H9 (cell line): Measurements from ENCODE around the gene IGSF9. TPM values are rescaled to one million over a fixed set of nuclear protein-coding genes. Genes with fewer than 3 reads are reported as not detected.

Experiments used
- DNase-seq: peaks from one replicate; pipeline ENCODE4 v3.0.0-alpha.2; 2017
- H2AFZ ChIP-seq: one replicate; pipeline ENCODE4 v1.6.1; 2013; ENCODE audit warnings: mild to moderate bottlenecking, low read length, control low read depth, moderate library complexity
- H2AK5ac ChIP-seq: 2 replicates; pipeline ENCODE4 v1.6.1; 2013; ENCODE audit warnings: low read length, control low read depth, mixed read lengths; ENCODE audit not compliant: insufficient read length
- H2BK120ac ChIP-seq: one replicate; pipeline ENCODE4 v1.6.1; 2013; ENCODE audit warnings: low read depth, mild to moderate bottlenecking, low read length, control low read depth, inconsistent platforms; ENCODE audit not compliant: poor library complexity, severe bottlenecking
- H2BK12ac ChIP-seq: 2 replicates; pipeline ENCODE4 v1.6.1; 2013; ENCODE audit warnings: low read length, control low read depth, mixed read lengths, low read depth; ENCODE audit not compliant: insufficient read length
- H2BK15ac ChIP-seq: 2 replicates; pipeline ENCODE4 v1.6.1; 2013; ENCODE audit warnings: low read depth, low read length, control low read depth
- H2BK20ac ChIP-seq: one replicate; pipeline ENCODE4 v1.6.1; 2013; ENCODE audit warnings: low read depth, mild to moderate bottlenecking, low read length, control low read depth, inconsistent platforms; ENCODE audit not compliant: poor library complexity, severe bottlenecking
- H2BK5ac ChIP-seq: 2 replicates; pipeline ENCODE4 v1.6.1; 2013; ENCODE audit warnings: low read length, control low read depth, mixed read lengths; ENCODE audit not compliant: insufficient read length
- H3K14ac ChIP-seq: 2 replicates; pipeline ENCODE4 v1.6.1; 2013; ENCODE audit warnings: low read length, control low read depth; ENCODE audit not compliant: insufficient read depth
- H3K18ac ChIP-seq: 2 replicates; pipeline ENCODE4 v1.6.1; 2013; ENCODE audit warnings: low read depth, mild to moderate bottlenecking, mixed read lengths, low read length, control low read depth; ENCODE audit not compliant: insufficient read length
- H3K23ac ChIP-seq: 2 replicates; pipeline ENCODE4 v1.6.1; 2013; ENCODE audit warnings: low read length, control low read depth, mixed read lengths, low read depth; ENCODE audit not compliant: insufficient read length
- H3K23me2 ChIP-seq: 2 replicates; pipeline ENCODE4 v1.6.1; 2013; ENCODE audit warnings: low read depth, mild to moderate bottlenecking, mixed read lengths, low read length, control low read depth; ENCODE audit not compliant: insufficient read length, poor library complexity, severe bottlenecking
- H3K27ac ChIP-seq: 2 replicates; pipeline ENCODE4 v1.5.1; 2013; ENCODE audit warnings: low read length, control low read depth, mixed read lengths, low read depth; ENCODE audit not compliant: insufficient read length
- H3K27me3 ChIP-seq: 2 replicates; pipeline ENCODE4 v1.6.1; 2013; ENCODE audit warnings: low read length, control low read depth, inconsistent platforms; ENCODE audit not compliant: insufficient read depth
- H3K4ac ChIP-seq: 2 replicates; pipeline ENCODE4 v1.6.1; 2013; ENCODE audit warnings: low read depth, mild to moderate bottlenecking, control low read depth, inconsistent platforms, low read length, moderate library complexity
- H3K4me1 ChIP-seq: 2 replicates; pipeline ENCODE4 v1.6.1; 2013; ENCODE audit warnings: low read length, control low read depth, inconsistent platforms; ENCODE audit not compliant: insufficient read depth
- H3K4me2 ChIP-seq: 2 replicates; pipeline ENCODE4 v1.6.1; 2013; ENCODE audit warnings: low read length, control low read depth, mixed read lengths; ENCODE audit not compliant: insufficient read length, insufficient read depth
- H3K56ac ChIP-seq: 2 replicates; pipeline ENCODE4 v1.6.1; 2013; ENCODE audit warnings: low read depth, mild to moderate bottlenecking, mixed read lengths, low read length, control low read depth; ENCODE audit not compliant: insufficient read length
- H3K79me1 ChIP-seq: 2 replicates; pipeline ENCODE4 v1.6.1; 2013; ENCODE audit warnings: low read depth, mild to moderate bottlenecking, moderate library complexity, low read length, control low read depth, inconsistent platforms; ENCODE audit not compliant: insufficient read depth, poor library complexity, severe bottlenecking
- H3K79me2 ChIP-seq: 2 replicates; pipeline ENCODE4 v1.6.1; 2013; ENCODE audit warnings: low read length, control low read depth, inconsistent platforms; ENCODE audit not compliant: insufficient read depth
- H3K9ac ChIP-seq: 2 replicates; pipeline ENCODE4 v1.6.1; 2013; ENCODE audit warnings: low read length, control low read depth, mixed read lengths; ENCODE audit not compliant: insufficient read length; ENCODE audit errors: extremely low read depth
- H3K9me3 ChIP-seq: one replicate; pipeline ENCODE4 v1.6.1; 2013; ENCODE audit warnings: low read depth, low read length, inconsistent platforms; ENCODE audit not compliant: control insufficient read depth
- H3T11ph ChIP-seq: one replicate; pipeline ENCODE4 v1.6.1; 2013; ENCODE audit warnings: mild to moderate bottlenecking, low read length, control low read depth, inconsistent platforms
- H4K20me1 ChIP-seq: one replicate; pipeline ENCODE4 v1.6.1; 2013; ENCODE audit not compliant: control insufficient read depth, insufficient read length, insufficient read depth
- H4K5ac ChIP-seq: 2 replicates; pipeline ENCODE4 v1.6.1; 2013; ENCODE audit warnings: low read depth, mild to moderate bottlenecking, mixed read lengths, low read length, control low read depth; ENCODE audit not compliant: insufficient read length
- H4K8ac ChIP-seq: replicated peaks from 2 replicates; pipeline ENCODE4 v1.6.1; 2013; ENCODE audit warnings: low read length, control low read depth, mixed read lengths, low read depth; ENCODE audit not compliant: insufficient read length
- H4K91ac ChIP-seq: 2 replicates; pipeline ENCODE4 v1.6.1; 2013; ENCODE audit warnings: low read depth, mild to moderate bottlenecking, moderate library complexity, mixed read lengths, low read length, control low read depth; ENCODE audit not compliant: insufficient read length
- H3K27ac Mint-ChIP-seq, 3 experiments: 2 replicates in 2 of 3; 3 replicates in 1 of 3; pipeline ENCODE4 v1.8.0; 2020 to 2021; ENCODE audit warnings: mixed read lengths in 3 of 3, mild to moderate bottlenecking in 1 of 3, moderate library complexity in 1 of 3
- H3K27me3 Mint-ChIP-seq: 2 replicates; pipeline ENCODE4 v1.8.0; 2021; ENCODE audit warnings: low read depth, mild to moderate bottlenecking, moderate library complexity, mixed read lengths
- H3K36me3 Mint-ChIP-seq, 3 experiments: 2 replicates in 2 of 3; 3 replicates in 1 of 3; pipeline ENCODE4 v1.8.0; 2020 to 2021; ENCODE audit warnings: low read depth in 3 of 3, mixed read lengths in 3 of 3; ENCODE audit not compliant: insufficient read depth in 1 of 3
- H3K4me1 Mint-ChIP-seq, 2 experiments: 2 replicates each; pipeline ENCODE4 v1.8.0; 2020; ENCODE audit warnings: mixed read lengths in 2 of 2
- H3K4me3 Mint-ChIP-seq, 2 experiments: 2 replicates in 1 of 2; 3 replicates in 1 of 2; pipeline ENCODE4 v1.8.0; 2020 to 2021; ENCODE audit warnings: mild to moderate bottlenecking in 2 of 2, mixed read lengths in 2 of 2, moderate library complexity in 1 of 2
- H3K9me3 Mint-ChIP-seq, 2 experiments: 2 replicates in 1 of 2; 3 replicates in 1 of 2; pipeline ENCODE4 v1.8.0; 2020; ENCODE audit warnings: mild to moderate bottlenecking in 2 of 2, mixed read lengths in 2 of 2, moderate library complexity in 1 of 2
- CTCF ChIP-seq: fragments of 200-600 bp; sonication (generic); conservative IDR thresholded peaks from 3 replicates; pipeline ENCODE4 v1.8.0; 2021; ENCODE audit warnings: antibody characterized with exemption, mild to moderate bottlenecking
- WGBS: extraction: QIAGEN DNeasy Blood & Tissue Kit; methylation state at CpG from one replicate; pipeline ENCODE4 v1.1.7; 2013; ENCODE audit warnings: missing lambda C conversion rate, low lambda C conversion rate, mixed read lengths; ENCODE audit not compliant: insufficient read length; ENCODE audit errors: extremely low coverage; 5-methylcytosine and 5-hydroxymethylcytosine counted together
- total RNA-seq: library from RNA; stranded (reverse); gene quantifications from 2 replicates; pipeline ENCODE4 v1.2.1, GENCODE V29; 2021

Gene IGSF9
- total RNA-seq, 1 experiment from 2014 or later = 11.3 TPM

- WGBS = no CpG with 5 or more reads among the region's 4 CpGs
- no peaks in the 10 kb centered on the region; the same call in 1 of the 2 replicates for H3K4me1 ChIP-seq
- H3K4ac ChIP-seq = no peak overlapping the region
- H4K8ac ChIP-seq = no peak overlapping the region
- H3K9me3 Mint-ChIP-seq = no peaks in the 10 kb centered on the region
- no peaks in the 10 kb centered on the region for H3K9me3 ChIP-seq
- H3K23ac ChIP-seq = no peak overlapping the region
- H3K4me3 Mint-ChIP-seq = no peak overlapping the region
- no peaks in the 10 kb centered on the region for H3K79me2 ChIP-seq
- peaks cover 19 to 30% (median 26%) of the 10 kb centered on the region in 3 experiments for H3K36me3 Mint-ChIP-seq
- H4K5ac ChIP-seq = no peak overlapping the region
- H2BK12ac ChIP-seq = no peak overlapping the region
- H2BK20ac ChIP-seq = no peak overlapping the region
- no peak overlapping the region for H3K18ac ChIP-seq
- H2AFZ ChIP-seq = no peak overlapping the region
- no peak overlapping the region for H3K14ac ChIP-seq
- no peak overlapping the region for H4K91ac ChIP-seq
- peak overlapping the region in 1 of 3 experiments; percentile 76; a peak in 1 of 7 replicates for H3K27ac Mint-ChIP-seq
- peaks cover 1% of the 10 kb centered on the region; the same call in 1 of the 2 replicates for H3K27me3 Mint-ChIP-seq
- H3K9ac ChIP-seq = no peak overlapping the region
- H3K4me1 Mint-ChIP-seq = peaks cover 29 to 32% of the 10 kb centered on the region in 2 experiments
- no peaks in the 10 kb centered on the region for H3K23me2 ChIP-seq
- no peak overlapping the region for H3K56ac ChIP-seq
- H3K79me1 ChIP-seq = no peaks in the 10 kb centered on the region
- H3K27me3 ChIP-seq = no peaks in the 10 kb centered on the region
- H2BK120ac ChIP-seq = no peak overlapping the region
- H2BK15ac ChIP-seq = no peak overlapping the region
- H3K27ac ChIP-seq = no peak overlapping the region
- no peak overlapping the region for H2AK5ac ChIP-seq
- H4K20me1 ChIP-seq = no peaks in the 10 kb centered on the region
- H2BK5ac ChIP-seq = no peak overlapping the region
- no peak for DNase-seq
- H3T11ph ChIP-seq = no peak overlapping the region
- no peak overlapping the region for H3K4me2 ChIP-seq
- no peak for TF ChIP-seq CTCF
Observed at GRCh38 chr1:159935719-159936272, 9.6 kb downstream of the IGSF9 start.
